ENCODE results near the gene SLC7A6. TPM values are rescaled to one million over a fixed set of nuclear protein-coding genes. Genes with fewer than 3 reads are reported as not detected.
A peak's percentile ranks its signal among the peaks of the same experiment; 100 is the strongest.

The SLC7A6 gene
- total and polyA plus RNA-seq, 2 of the 8 experiments (the other 6 are each of a cell fraction or from before 2014, with no cell fraction given) = 28.0 to 37.8 TPM

DNA sequence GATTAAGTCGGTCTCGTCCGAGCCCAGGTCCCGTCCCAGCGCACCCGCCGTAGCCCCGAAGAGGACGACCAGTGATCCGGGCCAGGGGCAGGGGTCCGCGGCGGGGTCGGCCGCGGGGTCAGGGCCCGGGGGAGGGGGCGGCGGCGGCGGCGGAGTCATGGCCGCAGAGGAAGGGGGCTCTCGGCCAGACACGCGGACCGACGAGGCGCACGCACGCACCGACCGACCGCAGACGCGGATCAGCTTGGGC lies 28.5 kb upstream of the SLC7A6 start, which contains the start of gene ESRP2:
ESRP2 (minus strand) TSS at position 241 of the 250 bp plus-strand sequence; CDS start at position 159, 82 bp downstream.
- peak within 1 kb of the TSS; percentile 66; the same call in 1 of the 2 replicates for H2BK20ac ChIP-seq (ENCODE audit: low read length)
- no peak within 1 kb of the TSS for H3K23ac ChIP-seq (ENCODE audit: insufficient read length)
- H3K79me1 ChIP-seq (ENCODE audit: low read depth, low read length) = peaks cover 5% of the 10 kb centered on the region; the same call in 1 of the 2 replicates
- H2BK12ac ChIP-seq (ENCODE audit: low read depth, low read length) = peak within 1 kb of the TSS; percentile 35
- H3K27ac ChIP-seq (ENCODE audit: low read depth, low read length) = peak within 1 kb of the TSS; percentile 84
- DNase-seq (ENCODE audit: low read depth in 1 of 2, low spot score in 2 of 2) (no peak), FAIRE-seq (no peak)
- peak within 1 kb of the TSS; percentile 91 for H3K56ac ChIP-seq (replicated peaks; ENCODE audit: insufficient read length, low read depth, low read length)
- H4K91ac ChIP-seq (replicated peaks; ENCODE audit: insufficient read length, low read length) = peak within 1 kb of the TSS; percentile 77
- peaks cover 0 to 28% (median 20%) of the 10 kb centered on the region in 4 experiments; a peak in 5 of 7 replicates for H3K4me1 ChIP-seq (replicated peaks in 1 of 4; ENCODE audit: control insufficient read depth in 3 of 4, insufficient read depth in 4 of 4, low read length in 3 of 4)
- H3K9ac ChIP-seq (replicated peaks in 1 of 4; ENCODE audit: extremely low read depth in 1 of 4, low read depth in 3 of 4, low read length in 3 of 4) = peak within 1 kb of the TSS; percentile 74 to 90 (median 77)
- H2AK5ac ChIP-seq (ENCODE audit: low read depth, low read length) = 0 out of 2 replicates have a peak within 1 kb of the TSS, but pooled peaks have one; percentile 14
- peaks cover 4 to 19% (median 16%) of the 10 kb centered on the region in 4 experiments; a peak in 7 of 8 replicates for H3K36me3 ChIP-seq (ENCODE audit: control insufficient read depth in 2 of 4, insufficient read depth in 4 of 4, low read length in 3 of 4)
- H3K79me2 ChIP-seq (ENCODE audit: control insufficient read depth in 1 of 2, insufficient read depth in 2 of 2, low read length in 2 of 2) = peaks cover 5 to 19% of the 10 kb centered on the region in 2 experiments
- H3K4me3 ChIP-seq (ENCODE audit: extremely low read depth in 1 of 4, insufficient read depth in 2 of 4, low read depth in 3 of 4, low read length in 4 of 4) = peak within 1 kb of the TSS; percentile 59 to 85 (median 82)
- CTCF ChIA-PET (ENCODE audit: partially characterized antibody) = interaction anchor here (1.4 to 4.0 kb wide), 3 partner anchors 9 to 142 kb away, joined by 3 to 11 read pairs (median 10); no protein-coding TSS in a partner anchor
- peak within 1 kb of the TSS; percentile 99 for H3K4me2 ChIP-seq (ENCODE audit: insufficient read depth in 1 of 2, low read depth in 2 of 2, low read length in 2 of 2)
- peak within 1 kb of the TSS; percentile 5; the same call in 1 of the 2 replicates for H2AFZ ChIP-seq (ENCODE audit: low read length)
- H4K5ac ChIP-seq (ENCODE audit: insufficient read length, low read depth, low read length) = peak within 1 kb of the TSS; percentile 84
- no peak within 1 kb of the TSS for H3K14ac ChIP-seq (ENCODE audit: insufficient read length)
- 0% methylated on average over 13 of the region's 36 CpGs; no CpG with 5 or more reads in 1 of the 2 experiments for WGBS, 2 experiments (ENCODE audit: extremely low coverage in 1 of 2, insufficient coverage in 1 of 2, insufficient read length in 1 of 2, insufficient replicate concordance in 2 of 2, low coverage in 1 of 2, low lambda C conversion rate in 2 of 2, missing lambda C conversion rate in 1 of 2)
- peak within 1 kb of the TSS; percentile 87 for H3K18ac ChIP-seq (ENCODE audit: extremely low read depth, low read length)
- TF ChIP-seq MAFK (IDR thresholded peaks at IDR 0.05; ENCODE audit: low read depth, low read length) (no peak), BACH1 (IDR thresholded peaks at IDR 0.05; ENCODE audit: low read length) (no peak), CHD1 (IDR thresholded peaks at IDR 0.05; ENCODE audit: low read depth, low read length) (no peak), SUZ12 (IDR thresholded peaks at IDR 0.05; ENCODE audit: low read length) (no peak), CEBPB (IDR thresholded peaks at IDR 0.05; ENCODE audit: low read depth, low read length) (no peak), POLR2AphosphoS5 (IDR thresholded peaks at IDR 0.05; ENCODE audit: low read depth, low read length) (no peak; the same call in 1 of the 2 replicates), BCL11A (IDR thresholded peaks at IDR 0.05; ENCODE audit: low read depth in 2 of 2, low read length in 2 of 2) (no peak), RAD21 (IDR thresholded peaks at IDR 0.05 in 1 of 2, conservative IDR thresholded peaks at IDR 0.05 in 1 of 2; ENCODE audit: low read depth in 2 of 2, low read length in 2 of 2) (no peak), RBBP5 (IDR thresholded peaks at IDR 0.05; ENCODE audit: borderline replicate concordance, low read depth, low read length) (no peak; the same call in 1 of the 2 replicates), POU5F1 (IDR thresholded peaks at IDR 0.05; ENCODE audit: low read depth, low read length) (no peak)
- H3K23me2 ChIP-seq (ENCODE audit: low read depth, low read length) = peaks cover 22% of the 10 kb centered on the region
- H4K8ac ChIP-seq (ENCODE audit: extremely low read depth, insufficient read depth, low read length) = peak within 1 kb of the TSS; percentile 79
- H2BK15ac ChIP-seq (ENCODE audit: low read length) = peak within 1 kb of the TSS; percentile 97; the same call in 1 of the 2 replicates
- H4K20me1 ChIP-seq (replicated peaks in 1 of 2; ENCODE audit: control insufficient read depth in 1 of 2, insufficient read depth in 2 of 2, low read length in 2 of 2) = peaks cover 19 to 23% of the 10 kb centered on the region in 2 experiments
- peak within 1 kb of the TSS; percentile 96 for H2BK120ac ChIP-seq (replicated peaks; ENCODE audit: low read depth, low read length)
- POLR2A ChIA-PET (ENCODE audit: partially characterized antibody) = interaction anchor here (0.7 to 5.9 kb wide), 18 partner anchors 10 to 364 kb away, joined by 3 to 61 read pairs (median 4); partner anchors contain the start of genes NFATC3, PLA2G15, PRMT7 and PSMB10
- peak within 1 kb of the TSS; percentile 87 for H3K4ac ChIP-seq (replicated peaks; ENCODE audit: insufficient read length, low read depth, low read length)
- no peaks in the 10 kb centered on the region for H3K27me3 ChIP-seq (replicated peaks in 1 of 4; ENCODE audit: control insufficient read depth in 3 of 4, extremely low read depth in 1 of 4, insufficient read depth in 3 of 4, low read length in 3 of 4)
- peak within 1 kb of the TSS; percentile 93 for H2BK5ac ChIP-seq (ENCODE audit: low read depth, low read length)
- H3K9me3 ChIP-seq (ENCODE audit: insufficient read depth in 2 of 2, low read depth in 1 of 2, low read length in 1 of 2) = no peaks in the 10 kb centered on the region
